GM21447 (cell line): ENCODE measurements around the gene CHRNA1.

Experiments
- ATAC-seq: cut with Tn5 transposase; IDR thresholded peaks from one replicate; pipeline ENCODE4 v1.9.1; 2021; ENCODE audit not compliant: unreplicated experiment

The CHRNA1 gene

GRCh38 chr2:174761837-174762236 is 2.4 kb downstream of the CHRNA1 start:
- no peak for ATAC-seq

- no peak for ATAC-seq
These were observed 3.3 kb downstream of the CHRNA1 start for GRCh38 chr2:174760845-174761473.

GRCh38 chr2:174759381-174760065 is 4.7 kb downstream of the CHRNA1 start:
- no peak for ATAC-seq

GRCh38 chr2:174756743-174757142 is 7.5 kb downstream of the CHRNA1 start:
- no peak for ATAC-seq

- ATAC-seq, result peak; percentile 22
These were observed 11.1 kb downstream of the CHRNA1 start for GRCh38 chr2:174753038-174753633.

GRCh38 chr2:174752403-174753037 is 11.8 kb downstream of the CHRNA1 start:
- peak; percentile 84 for ATAC-seq

GRCh38 chr2:174750923-174751441 is 13.3 kb downstream of the CHRNA1 start:
- peak; percentile 44 for ATAC-seq

GRCh38 chr2:174749793-174750192 is 14.5 kb downstream of the CHRNA1 start:
- no peak for ATAC-seq

GRCh38 chr2:174748948-174749347 is 15.3 kb downstream of the CHRNA1 start:
- ATAC-seq, result no peak

- ATAC-seq, result no peak
These were observed 19.1 kb downstream of the CHRNA1 start for GRCh38 chr2:174745142-174745541.

GRCh38 chr2:174744111-174744510 is 20.2 kb downstream of the CHRNA1 start:
- ATAC-seq, result no peak

- ATAC-seq, result no peak
These were observed 23.6 kb downstream of the CHRNA1 start for GRCh38 chr2:174740721-174741120.

- ATAC-seq, result no peak
These were observed 25.4 kb downstream of the CHRNA1 start for GRCh38 chr2:174738841-174739240.

- no peak for ATAC-seq
These were observed 32.7 kb downstream of the CHRNA1 start for GRCh38 chr2:174731546-174731945.

GRCh38 chr2:174730698-174731018 is 33.6 kb downstream of the CHRNA1 start:
- no peak for ATAC-seq

GRCh38 chr2:174729797-174730697 is 34.2 kb downstream of the CHRNA1 start:
- ATAC-seq, result no peak

GRCh38 chr2:174728096-174728495 is 36.2 kb downstream of the CHRNA1 start:
- no peak for ATAC-seq

- no peak for ATAC-seq
These were observed 38.1 kb downstream of the CHRNA1 start for GRCh38 chr2:174726212-174726611.

GRCh38 chr2:174722942-174723592 is 41.2 kb downstream of the CHRNA1 start:
- no peak for ATAC-seq

GRCh38 chr2:174719016-174719415 is 45.3 kb downstream of the CHRNA1 start:
- no peak for ATAC-seq
